GM13977 (cell line): ENCODE data around the gene CLMN.

ENCODE experiments used
- DNase-seq: peaks from one replicate; pipeline ENCODE4 v3.0.0; 2012; ENCODE audit warnings: low spot score
- CTCF ChIP-seq: IDR thresholded peaks from 2 replicates; pipeline ENCODE4 v1.5.1; 2012; ENCODE audit warnings: mild to moderate bottlenecking, control low read depth; ENCODE audit not compliant: insufficient read depth; ENCODE audit errors: extremely low read depth, missing control alignments
- in situ Hi-C: fragments of 300-500 bp; cut with MboI; formaldehyde crosslinking; loops from one replicate; pipeline ENCODE4 v1.12.0; 2022; ENCODE audit warnings: low sequenced_read_pairs, low pct_unique_long_range_greater_than_20kb, mixed read lengths, inconsistent platforms; ENCODE audit not compliant: unreplicated experiment

The CLMN gene

GRCh38 chr14:95345032-95345431 is 25.3 kb upstream of the CLMN start:
- TF ChIP-seq CTCF: no peak
- in situ Hi-C loops: no loop called here
- no peak for DNase-seq

- in situ Hi-C loops: no loop called here
- DNase-seq: no peak
- TF ChIP-seq CTCF: no peak
Measured at GRCh38 chr14:95344536-95344935, 24.8 kb upstream of the CLMN start.

GRCh38 chr14:95341564-95341963 is 21.9 kb upstream of the CLMN start:
- in situ Hi-C loops: no loop called here
- TF ChIP-seq CTCF: no peak
- no peak for DNase-seq

GRCh38 chr14:95341115-95341514 is 21.4 kb upstream of the CLMN start:
- DNase-seq: no peak
- in situ Hi-C loops: no loop called here
- TF ChIP-seq CTCF: no peak

GRCh38 chr14:95340201-95340697 is 20.5 kb upstream of the CLMN start:
- no peak for DNase-seq
- no peak for TF ChIP-seq CTCF
- in situ Hi-C loops: no loop called here

- no peak for TF ChIP-seq CTCF
- no peak for DNase-seq
- in situ Hi-C loops: no loop called here
Measured at GRCh38 chr14:95339301-95339865, 19.7 kb upstream of the CLMN start.
